ENCODE results near the gene DECR2.
A peak's percentile ranks its signal among the peaks of the same experiment; 100 is the strongest.
"Not testable (repeated sequence)": the region's sequence is repeated elsewhere in the genome, so short reads cannot be mapped to it uniquely, and the experiment has no call there.

Gene DECR2

GRCh38 chr16:401468-402348 lies at the start of gene DECR2:
Gene DECR2, plus strand, starts transcription at chr16:401885. Its CDS starts 79 bp downstream, at chr16:401964.
- DNase-seq, result peak; percentile 95

- DNase-seq, result peak; percentile 89
Observed at GRCh38 chr16:352547-353403, 48.9 kb upstream of the DECR2 start, which contains the start of gene AXIN1. Gene AXIN1, minus strand, starts transcription at chr16:352723. Its CDS starts 5,698 bp downstream, at chr16:347025.

- no peak for DNase-seq
Observed at GRCh38 chr16:353404-354290, 48.0 kb upstream of the DECR2 start.

- no peak for DNase-seq
Observed at GRCh38 chr16:354291-354881, 47.3 kb upstream of the DECR2 start.

- no peak for DNase-seq
Observed at GRCh38 chr16:354971-355461, 46.7 kb upstream of the DECR2 start.

- DNase-seq, result no peak
Observed at GRCh38 chr16:356741-357140, 44.9 kb upstream of the DECR2 start.

GRCh38 chr16:359067-359763 lies 42.5 kb upstream of the DECR2 start:
- no peak for DNase-seq

- DNase-seq, result no peak
Observed at GRCh38 chr16:359871-360697, 41.6 kb upstream of the DECR2 start.

- DNase-seq, result no peak
Observed at GRCh38 chr16:360698-361336, 40.9 kb upstream of the DECR2 start.

- DNase-seq, result no peak
Observed at GRCh38 chr16:361341-361871, 40.3 kb upstream of the DECR2 start.

- peak; percentile 58 for DNase-seq
Observed at GRCh38 chr16:361872-362701, 39.6 kb upstream of the DECR2 start.

- DNase-seq, result not testable (repeated sequence)
Observed at GRCh38 chr16:362702-362999, 39.0 kb upstream of the DECR2 start.

GRCh38 chr16:363110-363765 lies 38.4 kb upstream of the DECR2 start:
- no peak for DNase-seq

- DNase-seq, result no peak
Observed at GRCh38 chr16:363766-364490, 37.8 kb upstream of the DECR2 start.

- DNase-seq, result no peak
Observed at GRCh38 chr16:364595-365491, 36.8 kb upstream of the DECR2 start.

GRCh38 chr16:366476-366875 lies 35.2 kb upstream of the DECR2 start:
- DNase-seq, result no peak
